Adrenal gland (tissue), 5 donors: ENCODE data around the gene EIF4G3.

Experiments
- POLR2A ChIP-seq, 2 donors: fragments of 450-650 bp; IDR thresholded peaks; one replicate each; pipeline ENCODE4 v1.6.1; 2017; ENCODE audit warnings: antibody characterized with exemption in 2 of 2, mild to moderate bottlenecking in 2 of 2, moderate library complexity in 1 of 2
- TF ChIP-seq, protein P1 (sequence below), 6 experiments: fragments of 450-650 bp in 4 of 6; fragments of 200-600 bp in 2 of 6; sonication (generic) in 1 of 6; IDR thresholded peaks; 1 replicate in 5 of 6; 2 replicates in 1 of 6; pipeline versions ENCODE4 v1.5.1 to v1.8.0; 2016 to 2021; ENCODE audit warnings: antibody characterized with exemption in 6 of 6, mild to moderate bottlenecking in 2 of 6, moderate library complexity in 1 of 6
- donor health status: DM: no; HTN: no; CAD: no.

DNA sequence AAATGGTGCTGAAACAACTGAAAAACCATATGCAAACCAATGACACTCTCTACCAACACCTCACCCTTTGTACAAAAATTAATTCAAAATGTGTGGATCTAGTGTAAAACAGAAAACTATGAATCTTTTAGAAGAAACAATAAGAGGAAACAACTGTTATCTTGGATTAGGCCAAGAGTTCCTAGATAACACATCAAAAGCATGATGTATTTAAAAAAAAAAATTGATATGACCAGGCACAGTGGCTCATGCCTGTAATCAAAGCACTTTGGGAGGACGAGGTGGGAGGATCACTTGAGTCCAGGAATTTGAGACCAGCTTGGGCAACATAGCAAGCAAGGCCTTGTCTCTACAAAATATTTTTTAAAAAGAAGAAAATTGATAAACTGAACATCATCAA lies 79.0 kb downstream of the EIF4G3 start:
- no peak for TF ChIP-seq POLR2A (IDR thresholded peaks at IDR 0.05)
- TF ChIP-seq, protein P1, sequence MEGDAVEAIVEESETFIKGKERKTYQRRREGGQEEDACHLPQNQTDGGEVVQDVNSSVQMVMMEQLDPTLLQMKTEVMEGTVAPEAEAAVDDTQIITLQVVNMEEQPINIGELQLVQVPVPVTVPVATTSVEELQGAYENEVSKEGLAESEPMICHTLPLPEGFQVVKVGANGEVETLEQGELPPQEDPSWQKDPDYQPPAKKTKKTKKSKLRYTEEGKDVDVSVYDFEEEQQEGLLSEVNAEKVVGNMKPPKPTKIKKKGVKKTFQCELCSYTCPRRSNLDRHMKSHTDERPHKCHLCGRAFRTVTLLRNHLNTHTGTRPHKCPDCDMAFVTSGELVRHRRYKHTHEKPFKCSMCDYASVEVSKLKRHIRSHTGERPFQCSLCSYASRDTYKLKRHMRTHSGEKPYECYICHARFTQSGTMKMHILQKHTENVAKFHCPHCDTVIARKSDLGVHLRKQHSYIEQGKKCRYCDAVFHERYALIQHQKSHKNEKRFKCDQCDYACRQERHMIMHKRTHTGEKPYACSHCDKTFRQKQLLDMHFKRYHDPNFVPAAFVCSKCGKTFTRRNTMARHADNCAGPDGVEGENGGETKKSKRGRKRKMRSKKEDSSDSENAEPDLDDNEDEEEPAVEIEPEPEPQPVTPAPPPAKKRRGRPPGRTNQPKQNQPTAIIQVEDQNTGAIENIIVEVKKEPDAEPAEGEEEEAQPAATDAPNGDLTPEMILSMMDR (IDR thresholded peaks at IDR 0.05): no peak
